ENCODE data around the gene SAA1.

The SAA1 gene

GRCh38 chr11:18294862-18295261, 28.8 kb downstream of the SAA1 start:
- peaks cover 69% of the 10 kb centered on the region for H3K36me3 ChIP-seq

GRCh38 chr11:18295316-18295715, 29.3 kb downstream of the SAA1 start:
- DNase-seq = no peak
- Histone ChIP-seq H3K27ac (no peak overlapping the region), H3K27me3 (ENCODE audit: insufficient read depth, low read depth, severe bottlenecking) (no peaks in the 10 kb centered on the region), H3K36me3 (peaks cover 67% of the 10 kb centered on the region), H3K4me3 (ENCODE audit: low read depth, low read length) (no peak overlapping the region), H3K9me3 (ENCODE audit: severe bottlenecking) (no peaks in the 10 kb centered on the region)
- no peak for TF ChIP-seq CTCF (IDR thresholded peaks at IDR 0.05; ENCODE audit: low read depth, low read length)

More at GRCh38 chr11:18294862-18295261, 28.8 kb downstream of the SAA1 start:
- DNase-seq = no peak
- H3K4me3 ChIP-seq (ENCODE audit: low read depth, low read length) = no peak overlapping the region
- TF ChIP-seq CTCF (IDR thresholded peaks at IDR 0.05; ENCODE audit: low read depth, low read length) = no peak
- H3K9me3 ChIP-seq (ENCODE audit: severe bottlenecking) = no peaks in the 10 kb centered on the region
- H3K27me3 ChIP-seq (ENCODE audit: insufficient read depth, low read depth, severe bottlenecking) = no peaks in the 10 kb centered on the region
- H3K27ac ChIP-seq = no peak overlapping the region

GRCh38 chr11:18299721-18300120, 33.7 kb downstream of the SAA1 start:
- H3K27me3 ChIP-seq (ENCODE audit: insufficient read depth, low read depth, severe bottlenecking) = no peaks in the 10 kb centered on the region
- peaks cover 53% of the 10 kb centered on the region for H3K36me3 ChIP-seq
- H3K9me3 ChIP-seq (ENCODE audit: severe bottlenecking) = no peaks in the 10 kb centered on the region
- no peak for TF ChIP-seq CTCF (IDR thresholded peaks at IDR 0.05; ENCODE audit: low read depth, low read length)
- H3K4me3 ChIP-seq (ENCODE audit: low read depth, low read length) = no peak overlapping the region
- DNase-seq = no peak
- no peak overlapping the region for H3K27ac ChIP-seq

GRCh38 chr11:18304745-18305144, 38.7 kb downstream of the SAA1 start:
- H3K27ac ChIP-seq = no peak overlapping the region
- peaks cover 60% of the 10 kb centered on the region for H3K36me3 ChIP-seq
- H3K4me3 ChIP-seq (ENCODE audit: low read depth, low read length) = no peak overlapping the region
- no peaks in the 10 kb centered on the region for H3K9me3 ChIP-seq (ENCODE audit: severe bottlenecking)
- no peaks in the 10 kb centered on the region for H3K27me3 ChIP-seq (ENCODE audit: insufficient read depth, low read depth, severe bottlenecking)
- DNase-seq = no peak
- TF ChIP-seq CTCF (IDR thresholded peaks at IDR 0.05; ENCODE audit: low read depth, low read length) = no peak

GRCh38 chr11:18307461-18308139, 41.5 kb downstream of the SAA1 start:
- no peaks in the 10 kb centered on the region for H3K27me3 ChIP-seq (ENCODE audit: insufficient read depth, low read depth, severe bottlenecking)

More at GRCh38 chr11:18307461-18308139, 41.5 kb downstream of the SAA1 start:
- Histone ChIP-seq H3K9me3 (ENCODE audit: severe bottlenecking) (no peaks in the 10 kb centered on the region), H3K4me3 (ENCODE audit: low read depth, low read length) (no peak overlapping the region), H3K27ac (no peak overlapping the region), H3K36me3 (peaks cover 69% of the 10 kb centered on the region)
- no peak for DNase-seq
- TF ChIP-seq CTCF (IDR thresholded peaks at IDR 0.05; ENCODE audit: low read depth, low read length) = no peak
